ENCODE measurements around the gene NFIA.

NFIA gene

DNA sequence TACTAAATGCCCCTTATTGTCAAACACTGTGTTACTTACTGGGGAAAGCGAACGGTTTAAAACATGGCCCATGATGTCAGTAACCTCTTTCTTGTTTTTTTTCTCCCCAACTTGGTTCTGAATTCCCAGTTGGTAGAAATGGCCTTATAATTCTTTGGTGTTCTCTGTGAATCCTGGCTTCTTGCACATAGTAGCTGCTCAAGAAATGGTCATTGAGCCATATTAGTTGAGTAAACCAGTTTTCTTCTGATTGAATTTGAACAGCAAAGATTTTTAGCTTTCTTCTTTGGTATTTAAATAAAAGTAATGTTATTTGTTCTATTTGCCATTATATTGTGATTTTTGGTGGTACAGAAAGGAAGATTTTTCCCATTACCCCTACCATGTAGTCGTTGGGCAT lies 87.3 kb downstream of the NFIA start:
- TF ChIP-seq ZNF274 (IDR thresholded peaks at IDR 0.05; ENCODE audit: low read depth, low read length), result no peak
- no peak overlapping the region for H3K4me3 ChIP-seq (ENCODE audit: low read length)

DNA sequence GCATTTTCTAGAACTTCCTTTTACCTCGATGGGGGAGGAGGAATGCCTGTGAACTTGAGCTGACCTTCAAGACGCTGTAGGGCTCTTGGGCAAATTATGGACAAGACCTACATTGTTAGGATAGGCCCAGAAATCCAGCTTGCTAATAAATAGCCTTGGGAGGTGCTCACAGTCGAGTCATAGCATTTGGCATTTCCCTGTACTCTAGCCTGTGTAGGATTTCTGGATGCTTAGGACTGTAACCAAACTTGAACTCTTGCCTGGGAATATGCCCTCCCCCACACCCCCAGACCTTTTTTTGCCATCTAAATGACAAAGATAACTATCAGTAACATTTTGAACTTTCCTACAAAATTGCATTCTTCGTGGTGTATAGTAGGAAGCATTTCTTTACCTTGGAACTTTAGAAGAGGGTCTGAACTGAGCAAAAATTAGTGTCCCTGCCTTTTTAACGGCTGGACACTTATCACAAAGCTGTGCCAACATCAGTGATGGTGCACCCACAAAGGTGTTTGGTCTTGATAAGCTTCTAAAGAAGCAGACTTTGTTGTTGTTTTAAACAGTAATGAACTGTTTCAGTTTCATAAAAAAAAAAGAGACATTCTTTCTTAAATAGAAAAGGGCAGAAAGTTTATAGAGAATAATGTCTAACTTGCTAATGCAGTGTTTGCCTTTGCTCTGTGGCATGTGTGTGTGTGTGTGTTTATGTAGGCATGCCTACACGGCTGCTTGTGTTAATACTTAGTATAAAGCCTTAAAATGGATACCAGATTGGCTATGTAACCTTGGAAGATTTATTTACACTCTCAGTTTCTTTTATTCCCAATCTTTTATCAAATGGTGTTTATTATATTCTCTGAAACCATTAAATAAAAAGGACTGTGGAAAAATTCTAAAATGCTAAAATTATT lies 88.2 kb downstream of the NFIA start:
- H3K4me3 ChIP-seq (ENCODE audit: low read length), result no peak overlapping the region
- TF ChIP-seq ZNF274 (IDR thresholded peaks at IDR 0.05; ENCODE audit: low read depth, low read length), result no peak

DNA sequence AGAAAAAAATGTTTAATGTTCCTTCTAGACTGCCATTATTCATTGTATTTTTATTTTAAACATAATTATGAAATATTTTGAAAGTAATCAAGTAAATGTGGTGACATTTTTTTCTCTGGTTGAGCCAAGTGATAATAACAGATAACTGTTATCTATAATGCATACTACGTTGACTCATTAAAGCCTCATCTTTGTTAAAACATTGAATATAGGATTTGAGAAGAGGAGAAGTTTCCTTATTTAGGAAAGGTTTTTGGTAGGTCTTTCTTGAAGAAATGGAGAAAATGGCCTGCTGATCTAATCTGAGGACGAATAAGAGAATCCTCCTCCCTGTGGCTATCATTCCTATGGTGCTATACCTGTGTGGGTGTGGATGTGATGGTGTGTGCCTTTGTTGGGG lies 89.0 kb downstream of the NFIA start:
- TF ChIP-seq ZNF274 (IDR thresholded peaks at IDR 0.05; ENCODE audit: low read depth, low read length), result no peak
- no peak overlapping the region for H3K4me3 ChIP-seq (ENCODE audit: low read length)

DNA sequence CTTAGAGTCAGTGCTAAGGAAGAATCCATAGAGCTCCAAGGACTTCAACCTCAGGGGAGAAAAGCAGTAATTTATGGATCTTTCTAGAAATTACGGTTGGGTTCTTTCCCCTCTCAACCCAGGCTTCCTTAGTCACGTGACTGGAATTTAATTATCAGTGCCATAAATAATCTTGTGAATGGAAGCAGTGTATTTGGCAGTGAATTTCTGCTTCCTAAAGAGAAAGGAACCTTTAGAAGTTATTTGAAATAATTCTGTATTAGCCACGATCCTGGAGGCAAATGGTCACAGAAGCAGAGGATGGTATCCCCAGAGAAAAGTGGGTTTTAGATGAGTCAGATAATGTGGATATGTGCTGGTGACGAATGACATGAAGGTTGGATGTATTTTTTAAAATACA lies 89.6 kb downstream of the NFIA start:
- no peak overlapping the region for H3K4me3 ChIP-seq (ENCODE audit: low read length)
- no peak for TF ChIP-seq ZNF274 (IDR thresholded peaks at IDR 0.05; ENCODE audit: low read depth, low read length)

DNA sequence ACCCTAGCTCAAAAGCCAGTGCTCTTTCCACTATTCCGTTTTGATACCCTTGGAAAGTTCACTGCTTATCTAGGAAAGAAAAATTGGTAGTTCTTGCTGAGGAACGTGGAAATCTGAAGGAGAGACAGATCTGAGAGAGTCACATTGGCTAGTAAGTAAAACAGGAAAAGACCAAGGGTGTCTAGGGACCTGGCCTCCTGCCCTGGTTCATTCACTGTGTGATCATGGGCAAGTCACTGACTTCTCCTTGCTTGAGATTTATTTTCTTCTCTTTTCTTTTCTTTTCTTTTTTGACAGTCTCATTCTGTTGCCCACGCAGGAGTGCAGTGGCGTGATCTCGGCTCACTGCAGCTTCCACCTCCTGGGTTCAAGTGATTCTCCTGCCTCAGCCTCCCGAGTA lies 90.8 kb downstream of the NFIA start:
- TF ChIP-seq ZNF274 (IDR thresholded peaks at IDR 0.05; ENCODE audit: low read depth, low read length), result no peak
- no peak overlapping the region for H3K4me3 ChIP-seq (ENCODE audit: low read length)

DNA sequence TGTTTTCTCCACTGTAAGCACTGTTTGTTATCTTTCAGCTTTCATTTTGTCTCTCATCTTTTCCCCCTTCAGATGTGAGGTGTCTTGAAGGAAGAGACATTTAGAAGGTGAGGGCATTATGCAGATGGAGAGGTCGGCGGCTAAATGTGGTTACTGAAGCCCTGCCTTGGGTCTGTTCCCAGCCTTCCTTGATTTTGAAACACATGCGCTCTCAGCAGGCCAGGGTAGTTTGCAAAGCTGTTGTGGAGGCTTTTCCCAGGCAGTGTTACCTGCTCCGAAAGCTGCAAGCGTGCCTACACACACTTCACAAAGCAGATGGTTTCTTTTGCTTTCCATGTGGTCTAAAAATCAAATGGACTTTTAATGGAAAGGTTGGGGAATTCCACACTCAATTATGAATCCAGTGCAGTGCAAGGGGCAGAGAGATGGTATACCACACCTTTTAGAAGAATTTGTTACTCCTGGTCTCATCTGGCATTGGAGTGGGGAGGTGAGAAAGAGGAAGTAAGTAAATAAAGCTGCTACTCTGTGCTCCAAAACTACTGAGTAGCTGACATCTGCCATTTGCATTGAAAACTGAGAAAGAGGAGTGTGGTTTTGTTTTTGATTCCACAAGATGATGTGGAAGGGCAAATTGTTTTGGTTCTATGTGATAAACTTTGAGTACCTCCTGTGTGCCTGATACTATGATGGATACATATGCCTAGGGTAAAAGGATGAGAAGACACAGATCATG lies 91.9 kb downstream of the NFIA start:
- TF ChIP-seq ZNF274 (IDR thresholded peaks at IDR 0.05; ENCODE audit: low read depth, low read length), result no peak
- H3K4me3 ChIP-seq (ENCODE audit: low read length), result no peak overlapping the region

DNA sequence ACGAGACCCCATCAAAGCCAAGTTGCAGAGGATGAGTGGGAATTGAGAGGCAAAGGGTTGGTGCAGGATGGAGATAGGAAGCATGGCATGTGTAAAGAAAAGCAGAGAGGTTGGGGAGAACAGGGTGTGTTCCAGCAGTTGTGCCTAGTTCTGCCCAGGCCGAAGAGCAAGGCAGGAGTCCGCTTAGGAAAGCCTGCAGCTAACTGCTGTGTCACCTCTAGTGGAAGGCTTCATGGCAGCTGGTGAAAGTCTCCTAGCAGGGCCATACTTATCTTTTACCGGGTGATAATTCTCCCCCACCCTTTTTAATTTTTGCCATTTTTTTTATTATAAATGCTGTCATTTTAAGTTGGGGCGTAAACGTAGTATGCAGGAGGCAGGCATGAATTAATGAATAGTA lies 93.6 kb downstream of the NFIA start:
- H3K4me3 ChIP-seq (ENCODE audit: low read length), result no peak overlapping the region

DNA sequence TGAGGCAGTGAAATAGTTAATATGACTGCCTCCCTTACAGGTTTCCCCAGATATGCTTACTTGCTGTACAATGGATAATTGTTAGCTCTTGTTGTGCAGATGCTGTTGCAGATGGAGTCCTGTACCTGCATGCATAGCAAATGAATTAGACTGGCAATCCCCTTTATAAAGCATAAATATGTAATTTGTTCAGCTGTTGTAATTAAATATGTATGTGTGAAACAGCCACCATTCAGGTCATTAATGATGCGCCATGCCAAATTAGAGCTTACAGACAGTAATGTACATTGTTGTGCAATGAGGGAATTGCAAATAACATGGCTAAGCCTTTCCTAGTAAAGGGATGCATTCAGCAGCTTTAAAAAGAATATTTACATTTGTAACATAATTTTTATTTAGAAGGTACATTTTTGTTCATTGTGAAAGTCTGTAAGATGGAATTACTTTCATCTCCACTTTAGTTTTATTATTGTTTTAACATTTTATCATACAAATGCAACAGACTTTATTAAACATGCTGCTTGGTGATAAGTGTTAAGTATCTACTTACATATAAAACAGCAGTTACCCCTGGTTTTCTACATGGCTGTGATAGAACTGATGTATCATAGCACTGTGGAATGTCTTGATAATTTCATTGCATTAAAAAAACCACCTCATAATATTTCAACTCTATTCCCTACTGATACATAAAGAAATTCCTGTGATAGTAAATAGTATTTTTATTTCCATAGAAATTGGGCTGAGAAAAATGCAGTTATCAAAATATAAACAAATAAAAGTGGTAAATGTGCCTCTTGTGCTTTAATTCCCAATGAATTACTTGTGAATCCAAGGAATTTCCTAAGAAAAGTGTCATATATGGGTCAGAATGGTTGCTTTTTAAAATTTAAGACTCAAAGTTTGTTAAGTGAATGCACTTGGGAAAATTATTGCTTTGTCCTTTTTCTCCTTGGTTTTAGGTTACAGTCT lies 99.0 kb downstream of the NFIA start:
- no peak overlapping the region for H3K4me3 ChIP-seq (ENCODE audit: low read length)
- TF ChIP-seq ZNF274 (IDR thresholded peaks at IDR 0.05; ENCODE audit: low read depth, low read length), result no peak

More for the DNA sequence above, 93.6 kb downstream of the NFIA start:
- no peak for TF ChIP-seq ZNF274 (IDR thresholded peaks at IDR 0.05; ENCODE audit: low read depth, low read length)

DNA sequence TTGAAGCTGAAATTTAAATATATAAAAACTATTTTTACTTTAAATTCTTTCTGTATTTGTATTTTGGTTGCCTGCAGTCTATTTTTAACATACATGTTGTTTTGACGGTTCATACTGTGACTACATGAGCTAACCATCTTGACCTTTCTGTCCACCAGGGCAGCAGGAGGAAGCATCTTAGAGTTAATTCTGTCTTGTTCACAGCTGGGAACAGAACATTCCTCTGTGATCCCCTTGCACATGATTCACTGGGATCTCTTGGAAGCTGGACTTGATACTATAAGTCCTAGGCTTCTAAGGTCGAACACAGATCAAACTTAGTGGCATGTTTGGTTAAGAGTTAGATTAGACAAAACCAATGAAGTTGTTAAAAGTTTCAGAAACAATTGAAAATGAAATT lies 99.7 kb downstream of the NFIA start:
- no peak for TF ChIP-seq ZNF274 (IDR thresholded peaks at IDR 0.05; ENCODE audit: low read depth, low read length)
- no peak overlapping the region for H3K4me3 ChIP-seq (ENCODE audit: low read length)

DNA sequence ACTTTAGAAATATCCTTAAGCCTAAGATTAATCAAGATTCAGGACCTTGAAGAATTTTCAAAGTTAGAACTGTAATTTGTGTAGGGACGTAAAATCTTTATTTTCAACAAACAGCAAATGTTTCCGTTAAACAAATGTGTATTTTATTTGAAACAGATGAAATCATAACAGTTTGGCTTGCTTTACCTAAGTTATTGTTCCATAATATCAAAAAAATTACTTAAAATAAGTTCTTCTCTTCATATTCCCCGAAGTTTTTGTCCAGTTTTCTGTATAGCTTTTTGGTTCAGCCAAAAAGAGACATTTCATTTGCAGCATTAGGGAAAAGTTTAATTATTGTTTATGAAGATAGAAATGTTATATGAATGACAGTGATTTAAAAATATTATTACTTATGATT lies 100.1 kb downstream of the NFIA start:
- no peak for TF ChIP-seq ZNF274 (IDR thresholded peaks at IDR 0.05; ENCODE audit: low read depth, low read length)
- H3K4me3 ChIP-seq (ENCODE audit: low read length), result no peak overlapping the region

DNA sequence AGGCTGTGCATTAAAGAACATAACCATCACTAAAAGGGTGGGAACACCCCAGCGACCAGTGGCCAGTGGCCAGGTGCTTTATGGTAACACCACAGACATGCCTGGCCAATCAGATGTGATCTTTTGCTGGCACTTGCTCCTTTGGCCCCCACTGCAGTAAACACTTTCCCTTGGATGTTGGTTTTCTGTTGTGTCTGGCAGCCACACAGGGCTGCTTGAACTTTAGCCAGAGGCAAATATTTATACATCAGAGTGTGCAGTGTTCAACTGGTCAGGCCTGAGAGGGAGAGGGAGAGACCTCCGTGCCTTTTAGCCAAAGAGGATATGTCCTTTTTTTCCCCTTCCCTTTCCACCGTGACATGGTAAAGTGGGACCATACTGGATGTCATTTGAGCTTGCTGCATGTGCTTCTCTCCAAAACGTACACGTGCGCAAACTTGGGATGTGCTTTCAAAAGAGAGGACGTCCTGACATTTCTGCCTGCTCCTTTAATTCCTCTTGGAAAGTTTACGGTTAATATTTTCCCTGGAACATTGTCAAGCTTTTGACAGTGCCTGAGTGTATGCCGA lies 101.2 kb downstream of the NFIA start:
- TF ChIP-seq ZNF274 (IDR thresholded peaks at IDR 0.05; ENCODE audit: low read depth, low read length), result no peak
- no peak overlapping the region; the same call in 1 of the 2 replicates for H3K4me3 ChIP-seq (ENCODE audit: low read length)

DNA sequence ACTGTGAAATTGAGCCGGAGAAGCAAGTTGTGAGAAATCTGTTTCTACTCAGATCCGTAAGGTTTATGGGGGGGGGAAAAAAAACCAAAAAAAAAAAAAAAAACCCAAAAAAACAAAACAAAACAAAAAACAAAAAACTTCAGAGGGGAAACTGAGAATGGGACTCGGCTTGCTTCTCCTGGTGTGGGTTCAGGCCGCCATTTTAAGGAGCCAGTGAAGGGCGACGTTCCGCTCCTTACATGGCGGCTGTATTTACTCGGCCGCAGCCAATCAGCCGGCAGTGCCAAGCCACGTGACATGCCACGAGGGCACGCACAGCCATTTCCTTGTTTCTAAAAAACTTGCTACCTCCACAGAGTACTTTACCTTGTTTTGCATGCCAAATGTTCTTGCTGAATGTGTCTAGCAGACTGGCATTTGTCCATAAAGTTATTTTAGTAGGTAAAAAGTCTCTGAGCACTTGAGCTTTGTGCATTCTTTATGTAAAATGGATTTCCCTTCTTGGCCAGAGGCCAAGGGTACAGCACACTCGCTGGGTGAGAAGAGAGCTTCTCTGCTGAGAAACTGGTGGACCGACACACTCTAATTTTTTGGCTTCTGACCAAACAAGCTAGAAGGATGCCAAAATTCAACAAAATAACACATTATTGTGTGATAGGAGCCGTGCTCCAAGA lies 101.8 kb downstream of the NFIA start:
- no peak overlapping the region; the same call in 1 of the 2 replicates for H3K4me3 ChIP-seq (ENCODE audit: low read length)
- no peak for TF ChIP-seq ZNF274 (IDR thresholded peaks at IDR 0.05; ENCODE audit: low read depth, low read length)

DNA sequence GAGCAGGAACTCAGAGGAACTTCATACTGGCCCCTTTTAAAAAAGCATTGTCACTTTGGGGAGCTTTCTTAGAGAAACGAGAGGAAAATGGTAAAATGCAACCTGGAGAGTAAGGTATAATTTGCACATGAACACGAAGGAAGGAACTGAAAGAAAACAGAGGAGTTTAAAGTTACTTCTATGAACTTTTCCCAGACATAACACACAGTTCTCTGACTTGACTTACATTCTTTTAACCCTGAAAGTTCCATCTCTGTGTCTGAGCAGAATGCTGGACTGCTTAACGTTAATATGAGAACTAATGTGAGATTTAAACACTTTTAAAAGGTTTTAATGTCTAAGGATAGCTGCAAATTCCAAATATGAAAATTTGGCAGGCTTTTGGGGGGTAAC lies 102.3 kb downstream of the NFIA start:
- no peak for TF ChIP-seq ZNF274 (IDR thresholded peaks at IDR 0.05; ENCODE audit: low read depth, low read length)
- H3K4me3 ChIP-seq (ENCODE audit: low read length), result no peak overlapping the region
